CD4-positive, alpha-beta T cell treated with Interleukin-10 for 1 hour (primary cell): ENCODE results near the gene TRPV3.
A peak's percentile ranks its signal among the peaks of the same experiment; 100 is the strongest.
"Not testable (repeated sequence)": the region's sequence is repeated elsewhere in the genome, so short reads cannot be mapped to it uniquely, and the experiment has no call there.

Source experiments
- DNase-seq: peaks from one replicate; pipeline ENCODE4 v3.0.0-alpha.2; 2020

The TRPV3 gene

GRCh38 chr17:3573246-3574100 lies 15.9 kb upstream of the TRPV3 start:
- DNase-seq = no peak

DNA sequence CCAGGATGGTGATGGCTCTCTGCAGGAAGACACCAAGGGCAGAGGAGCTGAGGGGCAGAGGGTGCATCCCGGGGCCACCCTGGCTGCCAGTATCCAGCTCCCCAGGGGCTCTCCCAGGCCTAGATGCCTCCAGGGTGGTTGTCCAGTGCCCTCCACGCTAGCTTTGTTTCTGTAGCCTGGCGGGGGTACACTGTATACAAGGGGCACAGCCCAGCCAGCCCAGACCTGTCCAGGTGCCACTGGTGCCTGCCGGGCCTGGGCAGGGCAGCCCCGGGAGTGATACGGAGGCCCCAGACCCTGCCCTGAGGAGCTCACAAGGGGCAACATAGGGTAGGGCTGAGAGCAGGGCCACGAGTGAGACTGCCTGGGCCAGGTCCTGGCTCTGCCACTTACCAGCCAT lies 14.6 kb upstream of the TRPV3 start:
- DNase-seq = no peak

- DNase-seq = no peak
Measured at GRCh38 chr17:3571043-3571900, 13.7 kb upstream of the TRPV3 start.

DNA sequence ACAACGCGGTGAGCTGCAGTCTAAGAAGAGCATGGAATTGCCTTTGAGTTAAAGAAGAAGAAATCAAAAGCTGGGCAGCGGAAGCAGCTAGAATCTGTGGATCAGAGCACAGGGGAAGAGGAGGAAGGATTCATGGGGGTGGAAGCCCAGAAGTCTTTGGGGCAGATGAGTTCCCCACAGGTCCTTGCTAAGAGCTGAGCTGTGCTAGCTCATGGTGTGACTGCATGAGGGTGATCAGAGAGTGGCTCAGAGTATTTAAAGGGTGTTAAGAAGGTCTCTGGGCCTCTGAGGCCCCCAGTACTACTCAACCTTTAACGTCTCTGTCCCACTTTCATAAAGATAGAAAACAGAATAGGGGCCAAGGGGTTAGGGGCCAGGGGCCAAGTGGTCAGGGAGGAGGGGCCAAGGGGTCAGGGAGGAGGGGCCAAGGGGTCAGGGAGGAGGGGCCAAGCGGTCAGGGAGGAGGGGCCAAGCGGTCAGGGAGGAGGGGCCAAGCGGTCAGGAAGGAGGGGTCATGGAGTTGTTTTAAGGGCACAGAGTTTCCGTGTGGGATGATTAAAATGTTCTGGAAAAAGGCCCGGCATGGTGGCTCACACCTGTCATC lies 12.0 kb upstream of the TRPV3 start:
- DNase-seq = no peak

- DNase-seq = no peak
Measured at GRCh38 chr17:3566551-3566950, 8.9 kb upstream of the TRPV3 start.

- DNase-seq = no peak
Measured at GRCh38 chr17:3565143-3565542, 7.5 kb upstream of the TRPV3 start.

DNA sequence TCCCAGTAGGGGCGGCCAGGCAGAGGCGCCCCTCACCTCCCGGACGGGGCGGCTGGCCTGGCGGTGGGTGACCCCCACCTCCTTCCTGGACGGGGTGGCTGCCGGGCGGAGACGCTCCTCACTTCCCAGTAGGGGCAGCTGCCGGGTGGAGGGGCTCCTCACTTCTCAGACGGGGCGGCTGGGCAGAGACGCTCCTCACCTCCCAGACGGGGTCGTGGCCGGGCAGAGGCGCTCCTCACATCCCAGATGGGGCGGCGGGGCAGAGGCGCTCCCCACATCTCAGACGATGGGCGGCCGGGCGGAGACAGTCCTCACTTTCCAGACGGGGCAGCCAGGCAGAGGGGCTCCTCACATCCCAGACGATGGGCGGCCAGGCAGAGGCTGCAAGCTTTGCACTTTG lies 6.6 kb upstream of the TRPV3 start:
- DNase-seq = not testable (repeated sequence)

GRCh38 chr17:3559270-3559645 lies 1.6 kb upstream of the TRPV3 start:
- DNase-seq = no peak

- peak; percentile 52 for DNase-seq
Measured at GRCh38 chr17:3558603-3559269, 1.1 kb upstream of the TRPV3 start.

- no peak for DNase-seq
Measured at GRCh38 chr17:3556916-3557767, 470 bp downstream of the TRPV3 start.

GRCh38 chr17:3556239-3556915 lies 1.2 kb downstream of the TRPV3 start:
- no peak for DNase-seq

GRCh38 chr17:3555189-3555796 lies 2.3 kb downstream of the TRPV3 start:
- no peak for DNase-seq

DNA sequence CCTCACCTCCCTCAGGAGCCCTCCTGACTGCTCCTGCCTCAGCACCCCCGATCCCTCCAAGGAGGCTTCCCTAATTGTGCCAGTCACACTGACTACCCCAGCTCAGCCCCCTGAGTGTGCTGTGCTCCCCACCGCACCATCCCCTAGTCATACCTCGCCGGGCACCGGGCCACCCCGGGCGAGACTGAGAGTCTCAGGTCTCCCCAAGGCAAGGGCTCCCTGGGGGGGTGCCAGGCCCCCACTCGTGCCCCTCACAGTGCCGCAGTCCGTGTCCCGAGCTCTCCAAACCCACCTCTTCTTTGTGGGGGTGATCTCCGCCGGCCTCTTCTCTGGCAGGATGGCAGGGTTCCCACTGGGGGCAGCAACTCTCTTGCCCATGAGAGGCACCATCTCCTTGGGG lies 3.2 kb downstream of the TRPV3 start:
- no peak for DNase-seq

GRCh38 chr17:3553419-3554401 lies 3.9 kb downstream of the TRPV3 start:
- no peak for DNase-seq

DNA sequence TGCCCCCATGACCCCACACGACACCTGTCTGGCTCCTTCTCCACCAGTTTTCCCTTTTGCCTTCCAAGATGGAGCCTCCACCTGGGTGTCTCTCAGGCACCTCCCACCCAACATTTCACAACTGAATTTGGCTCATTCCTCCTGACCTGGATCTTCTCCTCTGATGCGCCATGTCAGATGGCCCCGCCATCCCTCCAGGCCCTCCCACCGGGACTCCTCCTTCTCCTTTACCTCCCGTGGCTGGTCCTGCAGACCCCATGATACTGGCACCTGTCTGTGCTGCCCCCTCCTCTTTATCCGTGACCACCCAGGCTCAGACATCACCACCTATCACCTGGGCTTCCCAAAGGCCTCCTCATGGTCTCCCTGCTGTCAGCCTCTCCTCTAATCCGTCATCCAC lies 4.7 kb downstream of the TRPV3 start:
- no peak for DNase-seq

DNA sequence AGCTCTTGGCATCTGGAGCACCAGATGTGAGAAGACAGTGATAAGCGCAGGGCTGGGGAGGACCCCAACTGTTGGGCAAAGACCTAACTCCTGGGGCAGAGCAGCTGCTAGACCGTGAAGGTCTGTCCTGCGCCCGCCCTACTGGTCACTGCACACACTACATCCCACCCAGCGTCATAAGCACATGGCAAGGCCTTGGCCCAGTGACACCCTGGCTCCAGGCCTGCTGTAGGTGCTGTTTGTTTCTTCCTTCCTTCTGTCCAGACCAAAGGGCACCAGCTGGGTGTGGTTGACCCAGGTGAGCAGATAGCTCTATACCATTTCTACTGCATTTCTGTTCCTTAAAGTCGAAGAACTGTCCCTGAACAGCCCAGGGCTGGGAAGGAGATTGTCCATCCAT lies 6.4 kb downstream of the TRPV3 start:
- no peak for DNase-seq

DNA sequence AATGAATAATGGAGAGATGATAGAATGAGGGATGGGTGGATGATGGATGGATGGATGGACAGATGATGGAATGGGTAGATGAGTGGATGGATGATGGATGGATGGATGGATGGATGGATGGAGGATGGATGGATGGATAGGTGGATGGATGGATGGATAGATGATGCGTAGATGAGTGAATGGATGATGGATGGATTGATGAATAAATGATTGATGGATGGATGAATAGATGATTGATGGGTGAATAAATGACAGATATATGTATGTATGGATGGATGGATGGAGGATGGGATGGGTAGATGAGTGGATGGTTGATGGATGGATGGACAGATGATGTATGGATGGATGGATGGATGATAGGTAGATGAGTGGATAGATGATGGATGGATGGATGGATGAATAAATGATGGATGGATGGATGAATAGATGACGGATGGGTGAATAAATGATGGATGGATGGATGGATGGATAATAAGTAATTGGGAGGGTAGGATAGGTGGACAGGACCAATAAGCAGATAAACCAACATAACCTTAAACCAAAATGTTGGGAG lies 7.9 kb downstream of the TRPV3 start:
- no peak for DNase-seq

GRCh38 chr17:3547628-3548027 lies 10.0 kb downstream of the TRPV3 start:
- DNase-seq = no peak

GRCh38 chr17:3546997-3547396 lies 10.6 kb downstream of the TRPV3 start:
- no peak for DNase-seq

DNA sequence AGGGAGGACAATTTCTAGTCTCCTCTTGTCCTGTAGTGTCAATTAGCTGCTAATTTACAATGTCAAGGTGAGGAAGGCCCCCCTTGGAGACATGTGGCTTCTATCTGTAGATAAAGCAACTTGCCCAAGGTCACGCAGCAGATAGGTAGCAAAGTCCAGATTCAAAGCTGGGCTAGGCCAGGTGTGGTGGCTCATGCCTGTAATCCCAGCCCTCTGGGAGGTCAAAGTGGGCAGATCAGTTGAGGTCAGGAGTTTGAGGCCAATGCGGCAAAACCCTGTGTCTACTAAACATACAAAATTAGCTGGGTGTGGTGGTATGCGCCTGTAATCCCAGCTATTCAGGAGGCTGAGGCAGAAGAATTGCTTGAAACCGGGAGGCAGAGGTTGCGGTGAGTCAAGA lies 11.1 kb downstream of the TRPV3 start:
- no peak for DNase-seq
